Tongue (tissue), 2 donors: ENCODE results near the gene RTP5. TPM values are rescaled to one million over a fixed set of nuclear protein-coding genes. Genes with fewer than 3 reads are reported as not detected.
A peak's percentile ranks its signal among the peaks of the same experiment; 100 is the strongest.
"Not testable (repeated sequence)": the region's sequence is repeated elsewhere in the genome, so short reads cannot be mapped to it uniquely, and the experiment has no call there.

Experiments
- DNase-seq: peaks from one replicate; pipeline ENCODE4 v3.0.0-alpha.2; 2015
- total RNA-seq: library from RNA; depleted of rRNA; stranded (reverse); fragments of >200 nt; gene quantifications from one replicate; pipeline ENCODE4 v1.2.3, GENCODE V29; 2014

The RTP5 gene
- total RNA-seq, 1 donor from 2014 or later, result not detected

- no peak for DNase-seq
Observed at GRCh38 chr2:241870611-241871537, 1.3 kb downstream of the RTP5 start.

- no peak for DNase-seq
Observed at GRCh38 chr2:241871538-241872312, 2.2 kb downstream of the RTP5 start.

GRCh38 chr2:241872313-241872642 lies 2.7 kb downstream of the RTP5 start:
- DNase-seq, result no peak

GRCh38 chr2:241873081-241873802 lies 3.7 kb downstream of the RTP5 start:
- DNase-seq, result no peak

GRCh38 chr2:241873803-241874110 lies 4.2 kb downstream of the RTP5 start:
- DNase-seq, result no peak

GRCh38 chr2:241874277-241874925 lies 4.9 kb downstream of the RTP5 start:
- no peak for DNase-seq

GRCh38 chr2:241875754-241876527 lies 6.4 kb downstream of the RTP5 start:
- DNase-seq, result not testable (repeated sequence)

- no peak for DNase-seq
Observed at GRCh38 chr2:241876528-241877196, 7.1 kb downstream of the RTP5 start.

GRCh38 chr2:241877197-241877685 lies 7.7 kb downstream of the RTP5 start:
- DNase-seq, result no peak

GRCh38 chr2:241877989-241878970 lies 8.8 kb downstream of the RTP5 start:
- peak; percentile 90 for DNase-seq

GRCh38 chr2:241879326-241879725 lies 9.8 kb downstream of the RTP5 start:
- no peak for DNase-seq

GRCh38 chr2:241880311-241881073 lies 11.0 kb downstream of the RTP5 start:
- DNase-seq, result no peak

- DNase-seq, result peak; percentile 59
Observed at GRCh38 chr2:241882091-241882625, 12.6 kb downstream of the RTP5 start.

- DNase-seq, result no peak
Observed at GRCh38 chr2:241884951-241885290, 15.4 kb downstream of the RTP5 start.

- peak; percentile 64 for DNase-seq
Observed at GRCh38 chr2:241885291-241885945, 15.9 kb downstream of the RTP5 start.

GRCh38 chr2:241885946-241886643 lies 16.6 kb downstream of the RTP5 start:
- no peak for DNase-seq

- DNase-seq, result no peak
Observed at GRCh38 chr2:241886840-241887447, 17.4 kb downstream of the RTP5 start.
